A549 (cell line): ENCODE measurements around the gene ATP1A2. TPM values are rescaled to one million over a fixed set of nuclear protein-coding genes. Genes with fewer than 3 reads are reported as not detected.

Experiments used
- ATAC-seq, 2 experiments: fragments of 200-7000 bp in 1 of 2; fragments of >200 bp in 1 of 2; cut with Nextera tagmentation in 1 of 2; cut with Tn5 transposase in 1 of 2; 3 replicates each; pipeline versions ENCODE4 v1.8.0 to v1.9.1; 2018 to 2020; ENCODE audit warnings: mild to moderate bottlenecking in 1 of 2, moderate library complexity in 1 of 2
- CTCF ChIA-PET: fragments of 300-600 bp; sonication (Branson Sonifier 250); formaldehyde crosslinking; extraction: SDS; loops from one replicate; lab custom pipeline; 2021; ENCODE audit warnings: antibody characterized with exemption, inconsistent platforms; lab: Yijun Ruan, JAX
- POLR2A ChIA-PET: fragments of 350-600 bp; formaldehyde crosslinking; extraction: SDS; loops from one replicate; lab custom pipeline; 2021; ENCODE audit warnings: antibody characterized with exemption, inconsistent platforms; lab: Yijun Ruan, JAX
- DNase-seq, 2 experiments: peaks; one replicate each; pipeline versions ENCODE4 v3.0.0 to v3.0.0-alpha.2; 2011 to 2016; ENCODE audit warnings: low read depth in 1 of 2, low spot score in 1 of 2
- FAIRE-seq: peaks from 2 replicates; lab custom pipeline; 2011; peaks lifted over from hg19 to GRCh38; lab: Jason Lieb, UNC
- H3K27ac ChIP-seq, 2 experiments: fragments of >200 bp; sonication (Bioruptor Twin); formaldehyde crosslinking; 3 replicates each; pipeline ENCODE4 v1.5.1; 2016 to 2017
- H3K4me1 ChIP-seq: fragments of >200 bp; sonication (Bioruptor Twin); formaldehyde crosslinking; 3 replicates; pipeline ENCODE4 v1.6.1; 2016
- H3K4me2 ChIP-seq: fragments of >200 bp; sonication (Bioruptor Twin); formaldehyde crosslinking; 3 replicates; pipeline ENCODE4 v1.6.1; 2016
- H3K4me3 ChIP-seq: fragments of >200 bp; sonication (Bioruptor Twin); formaldehyde crosslinking; 3 replicates; pipeline ENCODE4 v1.5.1; 2016
- H3K9me3 ChIP-seq: fragments of >200 bp; sonication (Bioruptor Twin); formaldehyde crosslinking; 3 replicates; pipeline ENCODE4 v1.6.1; 2016
- ATOH8 ChIP-seq: fragments of 250-450 bp; sonication (Bioruptor Pico); IDR thresholded peaks from 2 replicates; pipeline ENCODE4 v1.5.0; 2020; ENCODE audit warnings: low read depth, mild to moderate bottlenecking, moderate library complexity
- BHLHE40 ChIP-seq: IDR thresholded peaks from 2 replicates; pipeline ENCODE4 v1.6.1; 2012; ENCODE audit warnings: low read depth, low read length, inconsistent platforms
- CBX2 ChIP-seq: fragments of 200-600 bp; sonication (generic); IDR thresholded peaks from 2 replicates; pipeline ENCODE4 v1.6.1; 2016; ENCODE audit warnings: low read depth, mild to moderate bottlenecking, borderline replicate concordance
- E2F6 ChIP-seq: IDR thresholded peaks from 2 replicates; pipeline ENCODE4 v1.6.1; 2012; ENCODE audit warnings: low read depth, borderline replicate concordance
- FOSB ChIP-seq: fragments of 250-450 bp; sonication (Bioruptor Pico); IDR thresholded peaks from 2 replicates; pipeline ENCODE4 v1.5.0; 2020; ENCODE audit warnings: mild to moderate bottlenecking, moderate library complexity
- HOXA7 ChIP-seq: fragments of 250-450 bp; sonication (Bioruptor Pico); IDR thresholded peaks from 2 replicates; pipeline ENCODE4 v1.5.0; 2020; ENCODE audit warnings: mild to moderate bottlenecking, moderate library complexity
- JUN ChIP-seq, 2 experiments: fragments of >200 bp; sonication (Bioruptor Twin); formaldehyde crosslinking; IDR thresholded peaks; 2 replicates in 1 of 2; 3 replicates in 1 of 2; pipeline ENCODE4 v1.6.1; 2016 to 2017
- KDM1A ChIP-seq: fragments of 200-600 bp; sonication (generic); IDR thresholded peaks from 2 replicates; pipeline ENCODE4 v1.6.1; 2016; ENCODE audit warnings: low read depth, mild to moderate bottlenecking
- MAFK ChIP-seq: fragments of 450-650 bp; IDR thresholded peaks from 2 replicates; pipeline ENCODE4 v1.6.1; 2014; ENCODE audit not compliant: partially characterized antibody
- MAX ChIP-seq: IDR thresholded peaks from 2 replicates; pipeline ENCODE4 v1.6.1; 2012
- MAZ ChIP-seq: fragments of 150-350 bp; IDR thresholded peaks from 2 replicates; pipeline ENCODE4 v1.6.1; 2014; ENCODE audit warnings: antibody characterized with exemption, low read depth, low read length, borderline replicate concordance
- NFE2L2 ChIP-seq: fragments of 150-350 bp; conservative IDR thresholded peaks from 2 replicates; pipeline ENCODE4 v1.6.1; 2014; ENCODE audit warnings: low read length
- NPAS2 ChIP-seq: fragments of 250-450 bp; sonication (Bioruptor Pico); IDR thresholded peaks from 2 replicates; pipeline ENCODE4 v1.8.0; 2022; ENCODE audit warnings: mild to moderate bottlenecking, moderate library complexity, borderline replicate concordance
- NR3C1 ChIP-seq: fragments of >200 bp; sonication (Bioruptor Twin); formaldehyde crosslinking; IDR thresholded peaks from 3 replicates; pipeline ENCODE4 v1.6.1; 2017
- POLR2AphosphoS2 ChIP-seq: conservative IDR thresholded peaks from 2 replicates; pipeline ENCODE4 v1.6.1; 2012; ENCODE audit warnings: low read length, improper control_type of control experiment, inconsistent platforms
- RAD21 ChIP-seq, 2 experiments: fragments of >200 bp in 1 of 2; sonication (Bioruptor Twin) in 1 of 2; formaldehyde crosslinking in 1 of 2; IDR thresholded peaks in 1 of 2; conservative IDR thresholded peaks in 1 of 2; 2 replicates in 1 of 2; 3 replicates in 1 of 2; pipeline ENCODE4 v1.6.1; 2012 to 2018; ENCODE audit warnings: inconsistent platforms in 1 of 2
- RARB ChIP-seq: fragments of 250-450 bp; sonication (Bioruptor Pico); IDR thresholded peaks from 2 replicates; pipeline ENCODE4 v1.8.0; 2021; ENCODE audit warnings: mild to moderate bottlenecking, moderate library complexity
- REST ChIP-seq: fragments of 200-600 bp; sonication (generic); IDR thresholded peaks from 2 replicates; pipeline ENCODE4 v1.6.1; 2016; ENCODE audit warnings: antibody characterized with exemption, mild to moderate bottlenecking, moderate library complexity
- RFX5 ChIP-seq: fragments of 450-650 bp; IDR thresholded peaks from 2 replicates; pipeline ENCODE4 v1.7.1; 2014; ENCODE audit warnings: antibody characterized with exemption, mild to moderate bottlenecking, moderate library complexity
- RNF2 ChIP-seq: fragments of 200-600 bp; sonication (generic); IDR thresholded peaks from 2 replicates; pipeline ENCODE4 v1.6.1; 2016; ENCODE audit warnings: low read depth, mild to moderate bottlenecking, antibody characterized with exemption, moderate library complexity, borderline replicate concordance
- SMC3 ChIP-seq: fragments of >200 bp; sonication (Bioruptor Twin); formaldehyde crosslinking; IDR thresholded peaks from 3 replicates; pipeline ENCODE4 v1.6.1; 2018; ENCODE audit warnings: inconsistent platforms
- TP53 ChIP-seq: fragments of 250-450 bp; sonication (Bioruptor Pico); IDR thresholded peaks from 2 replicates; pipeline ENCODE4 v1.5.0; 2021; ENCODE audit warnings: mild to moderate bottlenecking, moderate library complexity
- ZNF302 ChIP-seq: fragments of 250-450 bp; sonication (Bioruptor Pico); IDR thresholded peaks from 2 replicates; pipeline ENCODE4 v1.9.0; 2021; ENCODE audit warnings: inconsistent platforms, mild to moderate bottlenecking, moderate library complexity
- WGBS: methylation state at CpG from one replicate; pipeline ENCODE4 v1.1.6; 2017; ENCODE audit errors: missing lambda C conversion rate; 5-methylcytosine and 5-hydroxymethylcytosine counted together
- polyA plus RNA-seq, 4 experiments: library from polyadenylated mRNA; depleted of rRNA in 3 of 4; stranded (reverse); fragments of >200 nt; fragmentation: RNase III in 1 of 4; extraction: RNeasy Plus Mini Kit Qiagen cat#74134 plus additional on column Dnase treatment in 1 of 4; gene quantifications; 2 replicates in 3 of 4; 3 replicates in 1 of 4; pipeline ENCODE4 v1.2.3, GENCODE V29; 2011 to 2017

Gene ATP1A2
- polyA plus RNA-seq, 2 of the 4 experiments (the other 2 are of a cell fraction) = 0.09 TPM; not detected in 1

GRCh38 chr1:160136926-160137200 is 21.3 kb downstream of the ATP1A2 start:
- FAIRE-seq = no peak

GRCh38 chr1:160137216-160137862 is 21.8 kb downstream of the ATP1A2 start:
- Histone ChIP-seq H3K9me3 (no peaks in the 10 kb centered on the region), H3K27ac (no peak overlapping the region), H3K4me2 (no peak overlapping the region), H3K4me3 (no peak overlapping the region), H3K4me1 (no peaks in the 10 kb centered on the region)
- 59% methylated on average over 8 of the region's 8 CpGs for WGBS
- TF ChIP-seq SMC3 (no peak), POLR2AphosphoS2 (no peak), RFX5 (no peak), MAFK (no peak), RNF2 (no peak), HOXA7 (CRISPR knock-in tag) (no peak), CBX2 (no peak), FOSB (CRISPR knock-in tag) (no peak), BHLHE40 (no peak), NPAS2 (CRISPR knock-in tag) (no peak), RAD21 (conservative IDR thresholded peaks at IDR 0.05 in 1 of 2, IDR thresholded peaks at IDR 0.05 in 1 of 2) (no peak), ZNF302 (CRISPR knock-in tag) (no peak), ATOH8 (CRISPR knock-in tag) (no peak), TP53 (CRISPR knock-in tag) (no peak), E2F6 (no peak), NR3C1 (no peak), REST (no peak), JUN (IDR thresholded peaks at IDR 0.05) (no peak), NFE2L2 (no peak), MAZ (no peak)
- CTCF ChIA-PET = interaction anchor here (1.5 to 2.0 kb wide), 2 partner anchors 37 to 52 kb away, joined by 4 to 9 read pairs; no protein-coding TSS in a partner anchor
- FAIRE-seq (no peak), ATAC-seq (no peak), DNase-seq (no peak)
- POLR2A ChIA-PET = no interaction called here

More at GRCh38 chr1:160136926-160137200, 21.3 kb downstream of the ATP1A2 start:
- ATAC-seq (no peak), DNase-seq (no peak)
- H3K4me3 ChIP-seq = no peak overlapping the region
- 90% methylated on average over 5 of the region's 5 CpGs for WGBS
- no peak overlapping the region for H3K4me2 ChIP-seq
- no peaks in the 10 kb centered on the region for H3K4me1 ChIP-seq
- 0 out of 6 replicates have a peak overlapping the region, but pooled peaks of 1 of the 2 experiments have one; percentile 19 for H3K27ac ChIP-seq
- ChIA-PET POLR2A (no interaction called here), CTCF (interaction anchor here (1.2 to 2.0 kb wide), 2 partner anchors 20 to 36 kb away, joined by 3 to 9 read pairs; no protein-coding TSS in a partner anchor)
- TF ChIP-seq KDM1A (no peak), CBX2 (no peak), RARB (no peak), MAX (no peak)
- no peaks in the 10 kb centered on the region for H3K9me3 ChIP-seq
